ENCODE data around the gene PABPC1L.

PABPC1L gene

DNA sequence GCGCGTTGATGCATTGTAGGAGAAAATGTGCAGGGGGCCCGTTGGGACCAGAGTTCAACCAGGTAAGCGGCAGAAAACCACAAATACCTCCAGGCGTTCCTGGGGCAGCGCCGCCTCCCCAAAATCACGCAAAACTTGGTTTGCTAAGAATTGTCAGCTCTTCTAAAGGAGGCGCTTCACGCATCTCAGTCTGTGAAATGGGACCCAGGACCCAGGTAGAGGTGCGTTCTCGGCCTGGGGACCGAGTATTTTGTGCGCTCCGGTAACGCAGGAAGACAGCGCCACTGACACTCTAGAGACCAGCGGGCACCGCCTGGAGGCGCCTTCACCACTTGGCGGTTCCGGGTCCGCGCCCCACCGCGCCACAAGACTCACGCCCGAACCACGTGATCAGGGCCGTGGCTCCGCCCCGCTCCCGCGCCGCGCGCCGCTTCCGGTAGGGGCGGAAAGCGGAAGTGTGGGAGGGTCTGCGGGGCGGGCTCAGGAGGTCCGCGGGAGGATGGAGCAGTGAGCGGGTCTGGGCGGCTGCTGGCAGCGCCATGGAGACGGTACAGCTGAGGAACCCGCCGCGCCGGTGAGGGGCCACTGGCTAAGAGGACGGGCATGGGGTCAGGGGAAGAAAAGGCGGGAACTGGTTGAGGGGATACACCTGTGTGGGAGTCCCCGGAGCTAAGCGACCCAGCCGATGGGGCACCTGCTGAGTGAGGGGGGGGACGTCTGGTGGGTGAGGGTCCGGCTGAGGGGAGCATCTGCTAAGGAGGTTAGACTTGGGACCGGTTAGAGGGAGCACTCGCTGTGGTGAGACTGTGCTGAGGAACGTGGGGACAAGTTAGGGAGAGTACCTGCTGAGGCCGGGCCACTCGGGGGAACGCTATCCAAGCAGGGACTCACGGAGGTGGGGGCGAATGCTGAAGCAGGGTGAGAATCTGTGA lies 56.4 kb downstream of the PABPC1L start, which contains the start of gene STK4:
TSS of gene STK4 (plus strand) at position 483 of the 932 bp plus-strand sequence. CDS start at position 540, 57 bp downstream.
- DNase-seq: peak; percentile 90

DNA sequence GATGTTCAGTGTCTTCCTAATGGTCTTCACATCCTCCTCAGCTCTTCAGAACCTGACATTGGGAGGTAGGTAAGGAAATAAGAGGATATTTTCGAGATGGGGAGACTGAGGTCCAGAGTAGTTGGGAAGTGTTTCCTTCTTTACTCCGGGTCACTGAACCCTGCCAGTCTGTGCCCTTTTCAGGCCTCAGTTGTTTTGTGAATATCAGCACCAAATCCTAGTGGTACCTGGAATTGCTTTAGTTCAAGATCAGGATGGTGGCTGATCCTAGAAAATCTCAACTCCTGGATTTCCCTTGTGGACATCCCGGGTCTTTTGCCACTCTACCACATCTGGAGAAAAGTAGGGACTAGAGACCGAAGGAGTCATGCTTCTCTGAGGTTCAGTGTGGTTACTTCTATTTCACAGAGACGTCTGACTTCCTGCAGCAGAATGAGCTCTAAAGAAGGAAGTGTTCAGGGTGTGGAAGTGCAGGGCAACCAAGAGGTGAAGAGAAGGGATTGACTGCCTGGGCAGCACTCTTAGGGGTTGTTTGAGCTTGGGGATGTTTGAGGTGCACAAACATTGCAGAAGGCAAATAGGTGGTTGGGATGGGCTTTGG lies 57.4 kb downstream of the PABPC1L start:
- DNase-seq: no peak

- no peak for DNase-seq
These were observed 59.5 kb downstream of the PABPC1L start for GRCh38 chr20:44969300-44969894.

- DNase-seq: no peak
These were observed 60.4 kb downstream of the PABPC1L start for GRCh38 chr20:44970243-44970757.

DNA sequence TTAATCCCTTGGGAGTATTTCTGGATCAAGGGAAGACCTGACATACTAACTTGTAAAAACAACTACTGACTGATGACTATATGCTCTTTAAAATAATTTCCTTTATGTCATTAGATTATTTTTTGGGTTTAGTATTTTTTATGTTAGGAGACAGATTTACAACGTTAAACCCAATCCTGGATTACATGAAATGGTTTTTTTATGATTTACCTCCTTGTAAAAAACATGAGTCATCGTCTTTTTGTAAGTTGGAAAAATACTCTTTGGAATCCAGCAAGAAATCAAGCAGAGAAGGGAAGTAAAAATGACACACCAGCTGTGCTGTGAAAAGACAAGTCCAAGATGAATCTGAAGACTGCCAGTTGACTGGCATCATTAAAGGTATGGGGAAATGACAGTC lies 63.2 kb downstream of the PABPC1L start:
- no peak for DNase-seq

GRCh38 chr20:44976698-44977097 lies 66.8 kb downstream of the PABPC1L start:
- DNase-seq: no peak

DNA sequence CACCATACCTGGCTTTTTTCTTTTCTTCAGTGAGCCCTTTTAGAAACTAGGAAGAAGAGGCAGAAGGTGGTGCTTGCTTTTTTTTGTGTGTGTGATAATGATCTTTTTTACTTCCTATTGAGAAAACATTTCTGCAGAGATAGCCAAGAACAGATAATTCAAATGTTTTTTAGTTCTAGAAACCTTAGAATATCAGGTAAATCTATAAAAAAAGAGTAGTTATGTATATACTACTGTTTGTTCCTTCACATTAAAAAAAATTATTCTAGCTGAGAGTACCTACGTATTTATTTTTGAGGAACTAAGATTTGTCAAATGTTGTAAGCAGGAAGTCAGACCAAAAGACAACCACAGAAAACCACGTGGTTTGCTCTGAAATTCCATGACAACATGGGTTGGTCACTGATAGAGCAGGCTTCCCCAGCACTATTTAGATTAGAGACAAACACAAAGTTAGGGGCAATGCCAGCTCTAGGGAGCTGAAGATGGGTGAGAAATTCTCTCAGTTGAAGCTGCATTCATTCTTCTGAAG lies 69.3 kb downstream of the PABPC1L start:
- DNase-seq: no peak

- no peak for DNase-seq
These were observed 72.0 kb downstream of the PABPC1L start for GRCh38 chr20:44981736-44982406.

- DNase-seq: no peak
These were observed 73.3 kb downstream of the PABPC1L start for GRCh38 chr20:44983093-44983674.

GRCh38 chr20:44988631-44989171 lies 78.8 kb downstream of the PABPC1L start:
- DNase-seq: no peak

Measured in right kidney (tissue), 1 donor.